A549 (cell line): ENCODE measurements around the gene TPSG1.
"Not testable (repeated sequence)": the region's sequence is repeated elsewhere in the genome, so short reads cannot be mapped to it uniquely, and the experiment has no call there.

Experiments used
- BHLHE40 ChIP-seq: IDR thresholded peaks from 2 replicates; pipeline ENCODE4 v1.6.1; 2012; ENCODE audit warnings: low read depth, low read length, inconsistent platforms
- CBX2 ChIP-seq: fragments of 200-600 bp; sonication (generic); IDR thresholded peaks from 2 replicates; pipeline ENCODE4 v1.6.1; 2016; ENCODE audit warnings: low read depth, mild to moderate bottlenecking, borderline replicate concordance
- CBX8 ChIP-seq: fragments of 200-600 bp; sonication (generic); IDR thresholded peaks from 2 replicates; pipeline ENCODE4 v1.6.1; 2016
- CHD2 ChIP-seq: fragments of 150-350 bp; IDR thresholded peaks from 2 replicates; pipeline ENCODE4 v1.6.1; 2014; ENCODE audit warnings: low read length; ENCODE audit not compliant: partially characterized antibody
- ESRRA ChIP-seq: fragments of 150-350 bp; IDR thresholded peaks from 2 replicates; pipeline ENCODE4 v1.6.1; 2014; ENCODE audit warnings: mild to moderate bottlenecking, low read length, borderline replicate concordance
- HOXA7 ChIP-seq: fragments of 250-450 bp; sonication (Bioruptor Pico); IDR thresholded peaks from 2 replicates; pipeline ENCODE4 v1.5.0; 2020; ENCODE audit warnings: mild to moderate bottlenecking, moderate library complexity
- HOXB5 ChIP-seq: fragments of 250-450 bp; sonication (Bioruptor Pico); IDR thresholded peaks from 2 replicates; pipeline ENCODE4 v1.5.0; 2020; ENCODE audit warnings: mild to moderate bottlenecking, moderate library complexity
- POLR2A ChIP-seq: IDR thresholded peaks from 2 replicates; pipeline ENCODE4 v1.6.1; 2012; ENCODE audit warnings: mild to moderate bottlenecking, low read length
- RAD21 ChIP-seq, 2 experiments: fragments of >200 bp in 1 of 2; sonication (Bioruptor Twin) in 1 of 2; formaldehyde crosslinking in 1 of 2; IDR thresholded peaks in 1 of 2; conservative IDR thresholded peaks in 1 of 2; 2 replicates in 1 of 2; 3 replicates in 1 of 2; pipeline ENCODE4 v1.6.1; 2012 to 2018; ENCODE audit warnings: inconsistent platforms in 1 of 2
- RFX5 ChIP-seq: fragments of 450-650 bp; IDR thresholded peaks from 2 replicates; pipeline ENCODE4 v1.7.1; 2014; ENCODE audit warnings: antibody characterized with exemption, mild to moderate bottlenecking, moderate library complexity
- SMC3 ChIP-seq: fragments of >200 bp; sonication (Bioruptor Twin); formaldehyde crosslinking; IDR thresholded peaks from 3 replicates; pipeline ENCODE4 v1.6.1; 2018; ENCODE audit warnings: inconsistent platforms
- TF ChIP-seq, protein P1 (sequence below): fragments of >200 bp; sonication (Bioruptor Twin); formaldehyde crosslinking; IDR thresholded peaks from 3 replicates; pipeline ENCODE4 v1.5.1; 2016
- TF ChIP-seq, protein P2 (sequence below): fragments of 450-650 bp; IDR thresholded peaks from 2 replicates; pipeline ENCODE4 v1.6.1; 2014; ENCODE audit warnings: antibody characterized with exemption

DNA sequence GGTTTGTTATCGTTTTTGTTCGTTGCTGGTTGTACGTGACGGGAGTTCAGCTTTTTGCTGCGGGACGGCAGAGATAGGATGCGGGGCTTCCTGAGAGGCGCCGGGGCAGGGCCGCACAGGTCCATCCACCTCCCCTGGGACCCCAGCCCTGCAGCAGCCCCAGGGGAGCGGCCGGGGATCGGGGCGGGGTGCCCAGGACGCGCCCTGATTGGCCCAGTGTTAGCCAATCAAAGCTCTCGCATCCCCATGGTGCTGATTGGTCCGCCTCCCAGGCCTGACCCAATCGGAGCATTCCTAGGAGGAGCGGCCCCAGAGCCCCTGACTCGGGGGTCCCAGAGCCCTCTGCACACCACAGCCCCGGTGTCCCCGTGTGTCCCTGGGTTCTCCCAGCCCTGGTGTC lies 13.8 kb upstream of the TPSG1 start:
- not testable (repeated sequence) for TF ChIP-seq SMC3; CHD2; CBX8; POLR2A; RFX5; CBX2; HOXB5 (CRISPR knock-in tag); HOXA7; ESRRA; RAD21 (conservative IDR thresholded peaks at IDR 0.05 in 1 of 2, IDR thresholded peaks at IDR 0.05 in 1 of 2); BHLHE40
- TF ChIP-seq, protein P1, sequence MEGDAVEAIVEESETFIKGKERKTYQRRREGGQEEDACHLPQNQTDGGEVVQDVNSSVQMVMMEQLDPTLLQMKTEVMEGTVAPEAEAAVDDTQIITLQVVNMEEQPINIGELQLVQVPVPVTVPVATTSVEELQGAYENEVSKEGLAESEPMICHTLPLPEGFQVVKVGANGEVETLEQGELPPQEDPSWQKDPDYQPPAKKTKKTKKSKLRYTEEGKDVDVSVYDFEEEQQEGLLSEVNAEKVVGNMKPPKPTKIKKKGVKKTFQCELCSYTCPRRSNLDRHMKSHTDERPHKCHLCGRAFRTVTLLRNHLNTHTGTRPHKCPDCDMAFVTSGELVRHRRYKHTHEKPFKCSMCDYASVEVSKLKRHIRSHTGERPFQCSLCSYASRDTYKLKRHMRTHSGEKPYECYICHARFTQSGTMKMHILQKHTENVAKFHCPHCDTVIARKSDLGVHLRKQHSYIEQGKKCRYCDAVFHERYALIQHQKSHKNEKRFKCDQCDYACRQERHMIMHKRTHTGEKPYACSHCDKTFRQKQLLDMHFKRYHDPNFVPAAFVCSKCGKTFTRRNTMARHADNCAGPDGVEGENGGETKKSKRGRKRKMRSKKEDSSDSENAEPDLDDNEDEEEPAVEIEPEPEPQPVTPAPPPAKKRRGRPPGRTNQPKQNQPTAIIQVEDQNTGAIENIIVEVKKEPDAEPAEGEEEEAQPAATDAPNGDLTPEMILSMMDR: not testable (repeated sequence)
- TF ChIP-seq, protein P2, sequence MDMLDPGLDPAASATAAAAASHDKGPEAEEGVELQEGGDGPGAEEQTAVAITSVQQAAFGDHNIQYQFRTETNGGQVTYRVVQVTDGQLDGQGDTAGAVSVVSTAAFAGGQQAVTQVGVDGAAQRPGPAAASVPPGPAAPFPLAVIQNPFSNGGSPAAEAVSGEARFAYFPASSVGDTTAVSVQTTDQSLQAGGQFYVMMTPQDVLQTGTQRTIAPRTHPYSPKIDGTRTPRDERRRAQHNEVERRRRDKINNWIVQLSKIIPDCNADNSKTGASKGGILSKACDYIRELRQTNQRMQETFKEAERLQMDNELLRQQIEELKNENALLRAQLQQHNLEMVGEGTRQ: not testable (repeated sequence)
